GM19395 (cell line): ENCODE measurements around the gene BRD7.

Experiments used
- ATAC-seq: cut with Tn5 transposase; IDR thresholded peaks from one replicate; pipeline ENCODE4 v1.9.1; 2021; ENCODE audit warnings: mild to moderate bottlenecking, moderate library complexity; ENCODE audit not compliant: unreplicated experiment

Gene BRD7

GRCh38 chr16:50368410-50369132 lies at the start of gene BRD7:
BRD7 (minus strand) TSS chr16:50368988; CDS start chr16:50368774, 214 bp downstream.
- ATAC-seq = peak; percentile 74

- ATAC-seq = no peak
Observed at GRCh38 chr16:50416388-50416787, 47.6 kb upstream of the BRD7 start.

- no peak for ATAC-seq
Observed at GRCh38 chr16:50414152-50414551, 45.4 kb upstream of the BRD7 start.

- no peak for ATAC-seq
Observed at GRCh38 chr16:50411034-50411433, 42.2 kb upstream of the BRD7 start.

- no peak for ATAC-seq
Observed at GRCh38 chr16:50408001-50408561, 39.3 kb upstream of the BRD7 start.

- no peak for ATAC-seq
Observed at GRCh38 chr16:50407351-50407750, 38.6 kb upstream of the BRD7 start.

- ATAC-seq = no peak
Observed at GRCh38 chr16:50403491-50403890, 34.7 kb upstream of the BRD7 start.

GRCh38 chr16:50402298-50402895 lies 33.6 kb upstream of the BRD7 start:
- no peak for ATAC-seq

- no peak for ATAC-seq
Observed at GRCh38 chr16:50401355-50401754, 32.6 kb upstream of the BRD7 start.

- no peak for ATAC-seq
Observed at GRCh38 chr16:50400967-50401348, 32.2 kb upstream of the BRD7 start.

- no peak for ATAC-seq
Observed at GRCh38 chr16:50400312-50400966, 31.7 kb upstream of the BRD7 start.

- no peak for ATAC-seq
Observed at GRCh38 chr16:50399411-50399810, 30.6 kb upstream of the BRD7 start.

- no peak for ATAC-seq
Observed at GRCh38 chr16:50398336-50398735, 29.5 kb upstream of the BRD7 start.

- ATAC-seq = no peak
Observed at GRCh38 chr16:50396761-50397535, 28.2 kb upstream of the BRD7 start.

- no peak for ATAC-seq
Observed at GRCh38 chr16:50395763-50396710, 27.2 kb upstream of the BRD7 start.

- no peak for ATAC-seq
Observed at GRCh38 chr16:50393858-50394802, 25.3 kb upstream of the BRD7 start.

- no peak for ATAC-seq
Observed at GRCh38 chr16:50393416-50393815, 24.6 kb upstream of the BRD7 start.

GRCh38 chr16:50390914-50391716 lies 22.3 kb upstream of the BRD7 start:
- ATAC-seq = no peak
